HG03025 (cell line): ENCODE measurements around the gene RRBP1.
"Not testable (repeated sequence)": the region's sequence is repeated elsewhere in the genome, so short reads cannot be mapped to it uniquely, and the experiment has no call there.

Source experiments
- ATAC-seq: cut with Tn5 transposase; IDR thresholded peaks from one replicate; pipeline ENCODE4 v1.9.1; 2021; ENCODE audit warnings: mild to moderate bottlenecking, moderate library complexity; ENCODE audit not compliant: unreplicated experiment, low FRiP score

RRBP1 gene

DNA sequence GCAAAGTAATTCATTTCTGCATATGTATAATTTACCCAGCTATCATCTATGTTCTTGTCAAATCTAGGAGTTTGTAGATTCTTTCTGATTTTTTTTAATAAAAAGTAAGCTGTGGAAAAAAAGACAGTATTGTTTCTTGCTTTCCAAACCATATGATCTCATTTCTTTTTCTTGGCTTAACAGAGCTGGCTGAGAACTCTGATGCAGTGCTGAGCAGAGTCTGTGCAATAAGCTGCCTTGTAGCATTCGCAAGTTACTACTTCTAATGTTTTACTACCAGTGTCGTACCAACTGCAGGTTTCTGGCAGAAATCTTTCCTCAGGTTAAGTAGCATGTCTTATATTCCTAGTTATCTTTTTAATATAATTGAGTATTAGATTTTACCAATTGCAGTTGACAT is 15.6 kb downstream of the RRBP1 start:
- ATAC-seq: no peak

DNA sequence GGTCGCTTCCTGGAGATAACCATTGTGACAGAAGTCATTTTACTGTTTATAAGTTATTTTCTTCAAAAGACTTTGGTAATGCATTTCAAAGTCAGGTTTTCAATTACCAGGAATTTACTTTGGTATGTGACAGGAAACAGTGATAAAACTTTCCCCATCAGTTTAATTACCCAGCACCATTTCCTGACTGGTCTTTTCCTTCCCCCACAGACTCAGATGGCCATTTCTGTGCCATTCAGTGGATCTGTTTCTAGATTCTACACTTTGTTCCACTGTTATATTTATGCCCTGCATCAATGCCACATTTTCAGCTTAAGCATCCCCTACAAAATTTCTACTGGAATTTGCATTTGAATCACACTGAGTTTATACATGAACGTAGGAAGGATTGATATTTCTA is 16.3 kb downstream of the RRBP1 start:
- no peak for ATAC-seq

GRCh38 chr20:17664025-17664633 is 17.9 kb downstream of the RRBP1 start:
- no peak for ATAC-seq

- no peak for ATAC-seq
Observed at GRCh38 chr20:17663486-17663885, 18.6 kb downstream of the RRBP1 start.

DNA sequence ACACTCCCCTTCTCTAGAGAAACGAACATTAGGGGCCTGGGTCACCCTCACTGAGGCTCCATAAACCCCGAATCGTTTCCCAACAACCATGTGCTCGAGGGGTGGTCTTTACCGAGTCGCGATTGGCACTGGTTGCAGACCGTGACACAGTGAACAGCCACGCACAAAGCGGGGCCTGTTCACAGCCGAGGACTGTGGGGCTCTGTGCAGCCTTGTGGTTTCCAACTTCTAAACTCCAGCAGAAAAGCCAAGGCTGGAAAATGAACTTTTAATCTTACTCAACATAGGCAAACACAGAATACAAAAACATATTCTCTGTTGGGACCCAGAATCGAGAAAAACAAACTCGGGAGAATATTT is 19.0 kb downstream of the RRBP1 start:
- no peak for ATAC-seq

GRCh38 chr20:17662333-17663039 is 19.6 kb downstream of the RRBP1 start:
- ATAC-seq: no peak

- no peak for ATAC-seq
Observed at GRCh38 chr20:17661121-17661744, 20.8 kb downstream of the RRBP1 start.

GRCh38 chr20:17660667-17661066 is 21.4 kb downstream of the RRBP1 start:
- ATAC-seq: no peak

DNA sequence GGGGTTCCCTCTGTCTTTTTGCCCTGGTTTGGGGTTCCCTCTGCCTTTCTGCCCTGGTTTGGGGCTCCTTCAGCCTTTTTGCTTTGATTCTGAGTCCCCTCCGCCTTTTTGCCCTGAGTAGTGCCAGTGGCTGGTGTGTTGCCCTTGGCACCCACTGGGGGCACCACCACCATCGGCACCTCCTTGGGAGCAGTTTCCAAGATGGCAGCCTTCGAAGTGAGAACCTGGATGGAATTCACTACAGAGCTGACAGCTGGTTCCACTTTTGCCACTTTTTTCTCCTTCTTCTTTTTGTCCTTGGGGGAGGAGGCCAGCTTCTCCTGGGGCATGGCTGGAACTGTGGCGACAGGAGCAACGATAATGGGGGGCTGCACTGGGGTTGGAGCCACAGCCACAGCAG is 22.2 kb downstream of the RRBP1 start:
- no peak for ATAC-seq

- not testable (repeated sequence) for ATAC-seq
Observed at GRCh38 chr20:17659344-17659743, 22.7 kb downstream of the RRBP1 start.

DNA sequence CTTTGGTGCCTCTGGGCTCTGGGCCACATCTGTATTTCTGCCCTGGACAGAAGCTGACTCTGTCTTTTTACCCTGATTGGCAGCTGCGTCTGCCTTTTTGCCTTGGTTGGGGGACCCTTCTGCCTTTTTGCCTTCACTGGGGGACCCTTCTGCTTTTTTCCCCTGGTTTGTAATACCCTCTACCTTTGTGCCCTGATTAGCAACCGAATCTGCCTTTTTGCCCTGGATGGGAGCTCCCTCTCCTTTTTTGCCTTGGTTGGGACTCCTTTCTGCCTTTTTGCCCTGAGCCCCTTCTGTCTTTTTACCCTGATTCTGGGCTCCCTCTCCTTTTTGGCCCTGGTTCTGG is 23.4 kb downstream of the RRBP1 start:
- ATAC-seq: no peak

DNA sequence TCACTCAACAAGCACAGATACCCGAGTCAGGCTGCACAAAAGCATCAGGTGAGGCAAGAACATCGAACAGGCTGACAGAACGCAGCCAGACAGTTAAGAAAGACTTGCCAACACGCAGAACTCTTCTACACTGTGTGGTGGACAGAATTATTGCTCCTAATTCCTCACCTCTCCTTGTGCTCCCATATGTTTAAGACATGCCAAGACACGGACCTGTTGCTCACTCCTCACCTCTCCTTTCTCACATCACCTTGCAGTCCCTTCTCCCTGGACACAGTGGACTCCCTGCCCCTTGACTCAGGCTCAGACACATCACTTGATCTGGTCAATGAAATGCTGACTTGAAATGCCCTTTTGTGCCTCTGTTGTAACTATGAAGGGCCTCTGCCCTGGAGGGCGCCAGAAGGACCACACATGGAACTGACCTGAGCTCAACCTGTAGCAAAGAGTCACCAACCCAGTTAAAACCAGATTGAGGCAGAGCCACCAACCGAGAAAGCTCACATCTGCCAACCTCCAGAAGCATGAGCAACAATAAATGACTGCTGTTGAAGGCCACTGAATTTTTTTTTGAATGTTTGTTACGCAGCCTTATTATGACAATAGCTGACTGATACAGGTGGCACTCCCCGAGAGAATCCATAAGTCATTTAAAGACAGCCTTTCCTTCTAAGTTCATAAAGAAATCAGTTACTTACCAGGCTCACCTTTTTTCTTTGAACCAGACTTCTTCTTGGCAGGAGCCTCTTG is 24.0 kb downstream of the RRBP1 start:
- ATAC-seq: no peak

DNA sequence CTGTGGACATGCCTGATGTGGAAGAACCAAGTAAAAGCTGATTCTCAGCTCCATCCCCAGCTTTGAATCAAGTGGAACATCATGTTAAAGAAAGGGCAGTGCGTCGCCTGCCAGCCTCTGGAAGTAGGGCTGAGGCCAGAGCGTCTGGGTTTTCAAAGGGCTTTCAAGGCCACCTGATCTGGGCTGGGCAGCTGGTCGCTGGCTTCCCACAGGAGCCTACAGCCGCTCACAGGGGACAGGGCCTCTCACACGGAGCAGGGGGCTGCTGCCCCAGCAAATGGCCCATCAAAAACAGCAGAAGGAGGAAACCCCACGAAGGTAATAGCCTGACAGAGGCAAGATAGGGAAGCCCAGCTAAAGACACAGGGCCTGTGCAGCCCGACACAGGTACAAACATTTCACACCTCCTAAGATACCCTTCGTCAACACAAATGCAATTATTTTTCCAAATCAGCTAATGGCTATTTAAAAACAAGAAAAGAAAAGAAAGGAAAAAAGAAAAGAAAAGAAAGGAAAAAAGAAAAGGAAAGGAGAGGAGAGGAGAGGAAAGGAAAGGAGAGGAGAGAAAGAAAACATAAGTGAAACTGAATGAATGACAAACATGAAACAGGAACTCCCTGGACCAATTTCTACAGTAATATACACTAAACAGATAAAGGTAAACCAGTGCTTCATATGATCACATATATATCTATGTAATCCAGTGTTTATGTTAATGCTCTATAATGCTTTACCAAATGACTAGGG is 24.8 kb downstream of the RRBP1 start:
- no peak for ATAC-seq

DNA sequence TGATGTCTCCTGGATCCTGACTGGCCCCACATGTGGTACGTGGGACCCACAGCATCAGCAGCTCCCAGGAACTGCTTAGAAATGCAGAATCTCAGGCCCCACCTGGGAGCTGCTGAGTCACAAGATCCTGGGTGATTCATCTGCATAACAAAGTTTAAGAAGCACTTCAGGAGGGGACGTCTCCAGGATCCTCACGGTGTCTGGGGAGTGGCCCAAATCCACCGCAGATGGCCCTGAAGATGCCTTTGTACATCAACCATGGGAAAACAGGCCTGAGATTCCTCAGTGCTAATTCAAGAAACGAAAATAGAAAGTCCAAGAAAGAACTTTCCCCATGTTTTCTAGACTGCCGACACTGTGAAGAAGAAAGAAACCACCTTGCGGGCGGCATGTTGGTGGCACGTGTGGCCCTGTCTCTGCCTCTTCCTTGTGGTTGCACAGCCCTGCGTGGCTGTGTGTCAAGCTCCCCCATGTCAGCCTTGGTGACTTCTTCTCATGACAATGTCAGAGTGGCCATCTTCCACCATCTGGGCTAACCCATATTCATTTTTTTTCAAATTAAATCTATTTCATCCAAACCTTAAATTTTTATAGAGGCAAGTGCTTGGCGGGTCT is 26.1 kb downstream of the RRBP1 start:
- no peak for ATAC-seq

DNA sequence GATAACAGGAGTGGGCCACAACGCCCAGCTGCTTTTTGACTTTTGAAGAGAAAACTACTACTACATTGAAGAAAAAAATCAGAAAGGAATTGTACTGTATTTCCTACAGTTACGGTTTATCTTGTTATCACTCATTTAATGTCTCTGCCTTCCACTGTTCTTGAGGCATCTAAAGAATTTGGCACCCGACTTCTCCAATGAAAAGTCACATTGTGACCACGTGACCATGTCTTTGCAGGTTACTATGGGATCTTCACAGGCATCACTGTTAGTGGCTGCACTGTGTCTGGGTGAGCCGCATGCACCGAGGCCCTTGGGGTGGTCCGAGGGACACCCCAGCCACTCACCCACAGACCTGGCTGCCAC is 26.8 kb downstream of the RRBP1 start:
- no peak for ATAC-seq

DNA sequence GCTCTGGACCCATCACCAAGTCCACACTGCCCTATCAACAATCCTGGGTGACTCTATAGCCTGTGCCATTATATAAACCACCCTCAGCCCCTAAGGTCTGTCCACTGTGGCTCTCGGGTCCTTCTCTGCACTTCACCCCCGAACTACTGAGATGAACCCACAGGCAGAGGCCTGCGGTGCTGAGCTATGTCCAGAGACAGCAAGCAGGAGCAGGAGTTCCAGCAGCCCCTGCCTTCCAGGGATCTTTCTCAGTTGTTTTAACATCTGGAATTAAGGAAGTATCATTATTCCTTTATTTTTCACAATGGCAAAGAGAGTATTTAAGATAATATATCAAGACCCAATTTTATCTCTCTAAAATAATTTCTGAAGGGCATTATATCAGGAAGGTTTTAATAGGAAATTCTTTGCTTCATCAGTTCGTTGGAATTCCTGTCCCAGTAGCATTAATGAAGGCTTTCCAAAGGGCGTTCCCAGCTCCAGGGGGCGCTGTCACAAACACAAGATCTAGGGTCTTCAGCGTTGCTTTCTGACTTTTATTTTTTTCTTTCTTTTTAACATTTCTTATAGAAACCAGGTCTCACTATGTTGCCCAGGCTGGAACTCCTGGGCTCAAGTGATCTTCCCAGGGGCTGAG is 27.3 kb downstream of the RRBP1 start:
- no peak for ATAC-seq

DNA sequence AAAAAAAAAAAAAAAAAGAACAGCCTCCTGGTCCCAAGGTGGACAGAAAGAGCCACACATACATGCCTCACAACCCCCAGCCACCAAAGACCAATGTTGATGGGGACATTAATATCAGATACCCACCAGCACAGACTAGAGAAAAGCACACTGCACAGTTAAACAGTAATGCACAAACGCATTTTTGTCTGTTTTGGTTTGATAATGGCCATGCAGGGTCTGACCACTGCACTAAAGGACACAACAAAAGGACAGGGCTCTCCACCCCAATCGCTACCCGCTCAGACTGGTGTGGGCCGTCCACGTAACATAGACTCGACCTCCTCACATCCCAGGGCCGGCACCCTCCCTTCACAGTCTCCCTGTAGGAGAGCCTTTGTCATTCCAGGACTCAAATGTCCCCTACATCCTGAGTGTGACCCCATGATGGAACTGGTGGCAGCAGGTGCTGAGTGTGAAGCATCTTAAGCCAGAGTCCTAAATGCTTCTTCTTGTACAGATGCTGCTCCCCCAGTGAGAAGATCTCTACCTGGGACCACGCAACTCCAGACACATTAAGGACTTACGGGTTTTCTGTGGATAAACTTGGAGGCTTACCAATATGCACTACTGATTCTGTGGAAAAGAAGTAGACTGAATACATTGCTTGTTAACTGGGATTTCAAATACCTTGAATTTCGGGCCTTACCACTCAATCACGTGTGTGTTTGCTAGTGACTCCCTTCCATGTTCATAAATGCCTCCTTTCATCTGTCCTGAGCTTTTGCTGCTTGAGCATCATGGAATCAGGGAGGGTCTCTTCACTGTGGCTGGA is 28.0 kb downstream of the RRBP1 start:
- no peak for ATAC-seq

GRCh38 chr20:17652411-17652810 is 29.6 kb downstream of the RRBP1 start:
- no peak for ATAC-seq

DNA sequence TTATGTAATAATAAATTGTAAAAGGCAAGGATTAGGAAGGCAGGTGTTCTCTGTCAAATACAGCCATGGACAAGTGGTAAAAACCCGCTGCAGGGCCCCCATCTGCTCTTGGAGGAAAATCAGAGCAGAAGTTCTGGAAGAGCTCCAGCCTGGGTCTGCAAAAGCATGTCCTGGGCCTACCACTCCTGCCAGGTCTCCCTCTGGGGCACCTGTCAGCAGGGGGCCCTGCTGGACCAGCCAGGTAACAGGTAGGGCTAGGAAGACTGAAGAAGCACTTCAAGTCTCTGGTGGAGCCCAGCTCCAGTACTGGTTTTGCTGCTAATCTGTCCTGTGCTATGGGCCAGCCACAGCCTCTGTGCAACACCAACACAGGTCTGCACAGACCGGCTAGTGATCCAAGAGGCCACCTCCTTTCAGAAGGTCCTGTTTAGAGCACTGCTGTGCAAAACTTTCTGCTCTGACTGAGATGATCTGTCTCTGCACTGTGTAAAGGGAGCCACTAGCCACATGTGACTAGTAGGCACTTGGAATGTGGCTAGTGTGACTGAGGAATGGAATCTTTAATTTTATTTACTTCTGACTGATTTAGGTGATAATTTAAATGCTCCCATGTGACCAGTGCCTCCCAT is 30.2 kb downstream of the RRBP1 start:
- no peak for ATAC-seq
